NCI-H128 (cell line): ENCODE data around the gene ATP13A2.

Experiments used
- DNase-seq: peaks from one replicate; lab custom pipeline; 2025; ENCODE audit not compliant: unreplicated experiment; lab: John Stamatoyannopoulos, UW

ATP13A2 gene

GRCh38 chr1:17032741-17033140 lies 21.0 kb upstream of the ATP13A2 start:
- no peak for DNase-seq

GRCh38 chr1:17031436-17031835 lies 19.7 kb upstream of the ATP13A2 start:
- no peak for DNase-seq

- no peak for DNase-seq
Measured at GRCh38 chr1:17030206-17030605, 18.5 kb upstream of the ATP13A2 start.

GRCh38 chr1:17028662-17029188 lies 17.0 kb upstream of the ATP13A2 start:
- no peak for DNase-seq

- no peak for DNase-seq
Measured at GRCh38 chr1:17027900-17028299, 16.2 kb upstream of the ATP13A2 start.

- no peak for DNase-seq
Measured at GRCh38 chr1:17027403-17027802, 15.7 kb upstream of the ATP13A2 start.

GRCh38 chr1:17024721-17025120 lies 13.0 kb upstream of the ATP13A2 start:
- no peak for DNase-seq

GRCh38 chr1:17023573-17023972 lies 11.8 kb upstream of the ATP13A2 start:
- DNase-seq = no peak

GRCh38 chr1:17023102-17023501 lies 11.4 kb upstream of the ATP13A2 start:
- no peak for DNase-seq

- no peak for DNase-seq
Measured at GRCh38 chr1:17021896-17022295, 10.2 kb upstream of the ATP13A2 start.

GRCh38 chr1:17020502-17020901 lies 8.8 kb upstream of the ATP13A2 start:
- DNase-seq = no peak

- DNase-seq = no peak
Measured at GRCh38 chr1:17018849-17019248, 7.1 kb upstream of the ATP13A2 start.

- no peak for DNase-seq
Measured at GRCh38 chr1:17017435-17017834, 5.7 kb upstream of the ATP13A2 start.

- no peak for DNase-seq
Measured at GRCh38 chr1:17016317-17016661, 4.6 kb upstream of the ATP13A2 start.

GRCh38 chr1:17014671-17015567 lies 3.2 kb upstream of the ATP13A2 start:
- no peak for DNase-seq

- no peak for DNase-seq
Measured at GRCh38 chr1:17013491-17014320, 2.0 kb upstream of the ATP13A2 start.

- DNase-seq = no peak
Measured at GRCh38 chr1:17012775-17013490, 1.2 kb upstream of the ATP13A2 start.

- no peak for DNase-seq
Measured at GRCh38 chr1:17011092-17011438, 663 bp downstream of the ATP13A2 start.

- DNase-seq = no peak
Measured at GRCh38 chr1:17009706-17010105, 2.0 kb downstream of the ATP13A2 start.

GRCh38 chr1:17008208-17008855 lies 3.4 kb downstream of the ATP13A2 start:
- no peak for DNase-seq

GRCh38 chr1:17007121-17007520 lies 4.6 kb downstream of the ATP13A2 start:
- DNase-seq = no peak
